Endothelial cell (in vitro differentiated cells): ENCODE data around the gene C22orf31. TPM values are rescaled to one million over a fixed set of nuclear protein-coding genes. Genes with fewer than 3 reads are reported as not detected.

ENCODE experiments used
- DNase-seq: peaks from one replicate; pipeline ENCODE4 v3.0.0; 2021; ENCODE audit warnings: low spot score
- H3K27ac Mint-ChIP-seq: one replicate; pipeline ENCODE4 v1.8.0; 2021; ENCODE audit warnings: mixed read lengths, inconsistent platforms; ENCODE audit not compliant: unreplicated experiment
- H3K27me3 Mint-ChIP-seq: one replicate; pipeline ENCODE4 v1.8.0; 2021; ENCODE audit warnings: mild to moderate bottlenecking, moderate library complexity, mixed read lengths, inconsistent platforms; ENCODE audit not compliant: unreplicated experiment
- H3K36me3 Mint-ChIP-seq: one replicate; pipeline ENCODE4 v1.8.0; 2021; ENCODE audit warnings: mild to moderate bottlenecking, low read depth, mixed read lengths, inconsistent platforms; ENCODE audit not compliant: unreplicated experiment
- H3K4me1 Mint-ChIP-seq: one replicate; pipeline ENCODE4 v1.8.0; 2021; ENCODE audit warnings: mild to moderate bottlenecking, mixed read lengths, inconsistent platforms; ENCODE audit not compliant: unreplicated experiment
- H3K4me3 Mint-ChIP-seq: one replicate; pipeline ENCODE4 v1.8.0; 2021; ENCODE audit warnings: mild to moderate bottlenecking, mixed read lengths, inconsistent platforms; ENCODE audit not compliant: unreplicated experiment
- H3K9me3 Mint-ChIP-seq: one replicate; pipeline ENCODE4 v1.8.0; 2021; ENCODE audit warnings: mixed read lengths, inconsistent platforms; ENCODE audit not compliant: unreplicated experiment
- total RNA-seq: library from RNA; stranded (reverse); fragmentation: NEBNext Ultra II Directional; extraction: Animal tissue kit (Norgen Biotek cat#: 25700); gene quantifications from one replicate; pipeline ENCODE4 v1.2.1, GENCODE V29; 2021; ENCODE audit not compliant: unreplicated experiment
- TF ChIP-seq, protein P1 (sequence below): fragments of 200-600 bp; sonication (generic); IDR thresholded peaks from one replicate; pipeline ENCODE4 v1.5.0; 2021; ENCODE audit warnings: antibody characterized with exemption; ENCODE audit not compliant: unreplicated experiment

The C22orf31 gene
- total RNA-seq, 1 donor from 2014 or later, result not detected

DNA sequence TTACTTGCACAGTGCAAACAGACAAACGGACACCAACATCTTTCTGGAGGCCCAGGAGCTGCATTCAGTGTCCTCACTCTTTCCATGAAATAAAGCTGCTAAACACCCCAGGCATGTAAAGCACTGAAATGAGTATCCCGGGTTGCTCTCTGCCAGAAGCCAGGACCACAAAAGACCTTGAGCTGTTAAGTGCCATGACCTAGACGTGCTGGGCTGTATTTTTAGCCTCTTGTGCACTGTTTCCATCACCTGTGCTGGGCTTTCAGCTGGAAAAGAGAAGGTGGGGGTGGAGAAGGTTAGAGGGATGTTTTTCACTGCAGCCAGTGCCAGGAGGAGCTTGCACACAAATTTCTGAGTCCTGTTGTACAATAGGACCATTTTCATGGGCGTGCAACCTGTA lies 7.8 kb upstream of the C22orf31 start:
- Mint-ChIP-seq H3K9me3 (no peaks in the 10 kb centered on the region), H3K4me1 (peaks cover 17% of the 10 kb centered on the region), H3K27me3 (peaks cover 7% of the 10 kb centered on the region), H3K4me3 (no peak overlapping the region), H3K27ac (no peak overlapping the region), H3K36me3 (no peaks in the 10 kb centered on the region)
- no peak for DNase-seq
- TF ChIP-seq, protein P1, sequence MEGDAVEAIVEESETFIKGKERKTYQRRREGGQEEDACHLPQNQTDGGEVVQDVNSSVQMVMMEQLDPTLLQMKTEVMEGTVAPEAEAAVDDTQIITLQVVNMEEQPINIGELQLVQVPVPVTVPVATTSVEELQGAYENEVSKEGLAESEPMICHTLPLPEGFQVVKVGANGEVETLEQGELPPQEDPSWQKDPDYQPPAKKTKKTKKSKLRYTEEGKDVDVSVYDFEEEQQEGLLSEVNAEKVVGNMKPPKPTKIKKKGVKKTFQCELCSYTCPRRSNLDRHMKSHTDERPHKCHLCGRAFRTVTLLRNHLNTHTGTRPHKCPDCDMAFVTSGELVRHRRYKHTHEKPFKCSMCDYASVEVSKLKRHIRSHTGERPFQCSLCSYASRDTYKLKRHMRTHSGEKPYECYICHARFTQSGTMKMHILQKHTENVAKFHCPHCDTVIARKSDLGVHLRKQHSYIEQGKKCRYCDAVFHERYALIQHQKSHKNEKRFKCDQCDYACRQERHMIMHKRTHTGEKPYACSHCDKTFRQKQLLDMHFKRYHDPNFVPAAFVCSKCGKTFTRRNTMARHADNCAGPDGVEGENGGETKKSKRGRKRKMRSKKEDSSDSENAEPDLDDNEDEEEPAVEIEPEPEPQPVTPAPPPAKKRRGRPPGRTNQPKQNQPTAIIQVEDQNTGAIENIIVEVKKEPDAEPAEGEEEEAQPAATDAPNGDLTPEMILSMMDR, result no peak

DNA sequence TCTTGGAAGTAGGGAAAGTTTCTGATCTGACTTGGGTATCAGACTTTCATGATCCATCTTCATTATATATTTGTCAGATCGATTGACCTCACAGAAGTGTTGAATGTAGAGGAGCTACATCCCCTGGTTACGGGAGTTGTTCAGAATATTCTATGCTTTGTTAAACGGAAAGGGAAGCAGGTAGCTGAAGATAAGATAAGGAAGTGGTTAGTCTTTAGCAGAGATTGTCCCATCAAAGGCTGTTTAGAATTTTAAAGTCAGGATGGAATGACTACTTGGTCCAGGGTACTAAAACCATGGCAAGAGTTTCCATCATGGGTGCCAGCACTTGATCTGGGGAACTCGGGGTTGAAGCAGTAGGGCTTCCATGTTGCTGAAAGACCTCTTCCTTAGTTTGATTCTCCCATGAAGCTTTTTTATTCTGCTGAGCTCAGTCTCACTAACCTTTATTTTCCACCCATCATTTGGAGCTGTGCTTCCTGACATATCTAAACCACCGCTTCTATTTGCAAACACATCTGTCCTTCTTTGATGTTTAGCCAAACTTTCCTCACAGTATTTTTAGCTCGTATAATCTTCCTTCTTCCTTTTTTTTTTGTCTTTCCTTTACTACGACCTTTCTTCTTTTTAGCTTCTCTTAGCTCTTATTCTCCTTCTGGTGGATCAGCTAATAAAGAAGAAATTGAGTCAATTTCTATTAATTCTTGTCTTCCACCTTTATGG lies 4.0 kb upstream of the C22orf31 start:
- Mint-ChIP-seq H3K4me3 (no peak overlapping the region), H3K27ac (no peak overlapping the region), H3K4me1 (peaks cover 16% of the 10 kb centered on the region), H3K9me3 (no peaks in the 10 kb centered on the region), H3K27me3 (peaks cover 5% of the 10 kb centered on the region), H3K36me3 (no peaks in the 10 kb centered on the region)
- TF ChIP-seq, protein P1, result no peak
- no peak for DNase-seq

DNA sequence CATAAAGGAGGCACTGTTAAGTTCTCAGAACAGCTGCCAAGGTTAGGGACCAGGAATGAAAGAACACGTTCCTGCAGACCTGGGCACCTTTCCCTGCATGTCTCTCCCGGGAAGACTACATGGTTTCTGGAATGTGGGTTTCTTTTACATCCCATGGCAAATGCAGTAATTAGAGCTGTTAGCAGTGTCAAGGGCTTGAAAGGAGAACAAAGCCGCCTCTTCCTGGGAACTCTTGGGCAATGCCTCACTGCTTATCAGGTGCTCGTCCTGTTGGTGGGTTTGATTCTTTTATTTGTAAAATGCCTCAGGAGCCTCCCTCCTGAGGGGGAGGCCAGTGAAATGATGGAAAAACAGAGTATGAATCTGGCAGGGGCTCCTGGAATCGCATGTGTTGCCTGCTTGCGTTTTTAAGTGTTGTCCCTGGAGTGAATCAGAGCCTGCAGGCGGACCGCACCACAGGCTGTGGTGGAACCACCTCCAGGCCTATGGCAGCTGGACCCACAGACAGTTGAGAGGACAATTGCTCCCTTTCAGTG lies 723 bp upstream of the C22orf31 start:
- H3K36me3 Mint-ChIP-seq, result no peaks in the 10 kb centered on the region
- H3K27me3 Mint-ChIP-seq, result peaks cover 7% of the 10 kb centered on the region
- no peak for DNase-seq
- TF ChIP-seq, protein P1, result no peak
- H3K27ac Mint-ChIP-seq, result no peak overlapping the region
- H3K9me3 Mint-ChIP-seq, result no peaks in the 10 kb centered on the region
- H3K4me1 Mint-ChIP-seq, result peaks cover 22% of the 10 kb centered on the region
- no peak overlapping the region for H3K4me3 Mint-ChIP-seq

DNA sequence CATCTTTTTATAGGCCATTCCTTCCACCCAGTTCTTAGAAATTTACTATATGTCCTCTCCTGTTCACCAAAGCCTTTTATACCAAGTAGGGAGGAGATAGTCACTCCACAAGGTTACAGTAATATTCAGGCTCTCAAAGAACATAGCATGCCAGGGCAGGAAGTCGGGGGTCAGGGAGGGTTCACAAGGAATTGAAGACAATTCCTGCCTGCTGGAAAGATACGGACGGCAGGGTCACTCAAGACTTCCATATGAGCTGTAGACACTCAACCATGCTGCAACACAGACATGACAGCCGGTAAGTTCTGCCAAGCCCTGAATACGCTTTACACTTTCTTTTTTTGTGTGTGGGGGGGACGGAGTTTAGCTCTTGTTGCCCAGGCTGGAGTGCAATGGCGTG lies 700 bp downstream of the C22orf31 start:
- Mint-ChIP-seq H3K4me1 (peaks cover 19% of the 10 kb centered on the region), H3K36me3 (no peaks in the 10 kb centered on the region), H3K4me3 (no peak overlapping the region), H3K27ac (no peak overlapping the region), H3K27me3 (peaks cover 8% of the 10 kb centered on the region), H3K9me3 (no peaks in the 10 kb centered on the region)
- TF ChIP-seq, protein P1, result no peak
- DNase-seq, result no peak

DNA sequence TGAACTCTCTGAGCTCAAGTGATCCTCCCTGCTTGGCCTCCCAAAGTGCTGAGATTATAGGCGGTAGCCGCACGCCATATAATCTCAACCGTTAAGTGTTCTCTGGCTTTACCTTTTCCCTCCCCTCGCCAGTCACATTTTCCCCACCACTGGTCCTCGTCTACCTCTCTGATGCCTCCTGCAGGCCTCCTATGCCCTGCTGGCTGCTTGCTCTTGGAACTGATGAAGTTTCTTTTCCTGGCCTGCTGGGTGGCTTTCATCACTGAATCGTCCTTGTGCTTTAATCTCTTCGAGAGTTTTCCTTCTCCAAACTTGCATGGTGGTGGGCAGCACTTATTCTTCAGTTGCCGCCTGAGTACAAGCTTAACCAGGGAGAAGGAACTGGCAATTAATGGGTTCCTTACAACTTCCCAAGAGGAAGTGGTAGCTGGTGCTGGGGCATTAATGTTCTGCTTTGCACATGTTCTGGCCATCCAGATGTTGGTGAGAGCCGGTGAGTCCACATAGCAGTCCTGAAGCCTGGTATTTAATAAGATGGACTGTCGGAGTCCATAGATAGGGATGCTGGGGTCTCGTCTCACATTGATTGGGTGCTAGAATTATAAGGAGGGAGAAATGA lies 1.3 kb downstream of the C22orf31 start:
- Mint-ChIP-seq H3K36me3 (no peaks in the 10 kb centered on the region), H3K27me3 (peaks cover 8% of the 10 kb centered on the region), H3K4me3 (no peak overlapping the region), H3K27ac (no peak overlapping the region), H3K9me3 (no peaks in the 10 kb centered on the region), H3K4me1 (peaks cover 15% of the 10 kb centered on the region)
- TF ChIP-seq, protein P1, result no peak
- no peak for DNase-seq
